NB4 (cell line): ENCODE measurements around the gene SLC39A5.

ENCODE experiments used
- CTCF ChIP-seq: IDR thresholded peaks from one replicate; pipeline ENCODE4 v1.5.1; 2012; ENCODE audit warnings: low read depth, low read length
- POLR2A ChIP-seq: IDR thresholded peaks from 2 replicates; pipeline ENCODE4 v1.6.1; 2011; ENCODE audit warnings: mild to moderate bottlenecking; ENCODE audit not compliant: insufficient read length; ENCODE audit errors: extremely low read depth

GRCh38 chr12:56256326-56256960 lies 26.6 kb downstream of the SLC39A5 start:
- TF ChIP-seq CTCF (no peak), POLR2A (no peak)
